ENCODE data around the gene UQCRH.
"Not testable (repeated sequence)": the region's sequence is repeated elsewhere in the genome, so short reads cannot be mapped to it uniquely, and the experiment has no call there.

Gene UQCRH

GRCh38 chr1:46334030-46334384, 30.5 kb downstream of the UQCRH start:
- no peak for DNase-seq

GRCh38 chr1:46335081-46335480, 31.6 kb downstream of the UQCRH start:
- no peak for DNase-seq

DNA sequence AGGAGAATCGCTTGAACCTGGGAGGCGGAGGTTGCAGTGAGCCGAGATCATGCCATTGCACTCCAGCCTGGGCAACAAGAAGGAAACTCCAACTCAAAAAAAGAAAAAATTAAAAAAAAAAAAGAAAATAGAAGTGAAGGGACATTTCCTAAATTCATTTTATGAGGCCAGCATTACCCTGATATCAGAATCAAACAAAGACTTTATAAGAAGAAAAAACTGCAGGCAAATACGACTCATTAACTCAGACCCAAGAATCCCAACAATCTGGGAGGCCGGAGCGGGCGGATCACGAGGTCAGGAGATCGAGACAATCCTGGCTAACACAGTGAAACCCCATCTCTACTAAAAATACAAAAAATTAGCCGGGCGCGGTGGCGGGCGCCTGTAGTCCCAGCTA, 33.9 kb downstream of the UQCRH start:
- not testable (repeated sequence) for DNase-seq

- peak; percentile 94 for DNase-seq
These were observed 37.1 kb downstream of the UQCRH start, which contains the start of gene NSUN4 for GRCh38 chr1:46340404-46341221. NSUN4 (plus strand) TSS chr1:46340807; CDS start chr1:46340827, 20 bp downstream.

DNA sequence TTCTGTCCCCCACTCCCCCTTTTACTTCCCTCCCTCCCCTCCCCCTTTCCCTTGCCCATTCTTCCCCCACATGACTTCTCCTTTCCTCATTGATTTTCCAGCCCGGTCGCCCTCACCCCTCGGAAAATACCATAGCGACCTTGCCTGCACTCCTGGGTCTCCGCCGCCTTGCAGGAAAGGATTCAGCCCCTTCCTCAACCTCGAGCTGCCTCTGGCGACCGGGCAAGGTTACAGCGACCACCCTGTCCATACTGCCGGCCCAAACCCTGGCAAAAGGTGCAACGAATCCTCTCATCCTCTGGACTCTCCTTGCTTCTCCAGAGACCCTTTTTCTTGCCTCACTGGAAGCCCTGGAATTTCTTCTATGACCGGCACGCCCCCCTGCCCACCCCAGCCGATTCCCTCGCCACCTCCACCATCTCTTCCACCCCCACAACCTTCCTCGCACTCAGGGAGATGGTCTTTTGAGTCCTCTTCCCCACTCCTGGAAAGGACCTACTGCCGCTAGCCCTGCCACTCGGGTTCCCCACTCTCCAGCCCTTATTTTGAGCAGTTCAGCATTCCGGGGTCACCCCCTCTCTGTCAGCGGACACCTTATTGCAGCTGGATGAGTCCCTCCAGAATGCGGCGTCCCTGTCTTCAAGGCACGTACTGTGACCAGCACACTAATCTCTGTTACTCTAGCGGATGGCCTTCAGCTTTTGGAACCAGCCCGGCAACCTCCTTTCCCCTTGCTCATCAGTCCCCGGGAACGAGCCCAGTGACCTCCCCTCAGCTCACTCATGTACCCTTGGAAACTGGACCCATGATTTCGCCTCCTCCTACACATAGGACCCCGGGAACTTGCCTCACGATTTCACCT, 38.0 kb downstream of the UQCRH start:
- no peak for DNase-seq

- DNase-seq = no peak
These were observed 38.7 kb downstream of the UQCRH start for GRCh38 chr1:46342084-46342656.

GRCh38 chr1:46342677-46343350, 39.3 kb downstream of the UQCRH start:
- DNase-seq = no peak

DNA sequence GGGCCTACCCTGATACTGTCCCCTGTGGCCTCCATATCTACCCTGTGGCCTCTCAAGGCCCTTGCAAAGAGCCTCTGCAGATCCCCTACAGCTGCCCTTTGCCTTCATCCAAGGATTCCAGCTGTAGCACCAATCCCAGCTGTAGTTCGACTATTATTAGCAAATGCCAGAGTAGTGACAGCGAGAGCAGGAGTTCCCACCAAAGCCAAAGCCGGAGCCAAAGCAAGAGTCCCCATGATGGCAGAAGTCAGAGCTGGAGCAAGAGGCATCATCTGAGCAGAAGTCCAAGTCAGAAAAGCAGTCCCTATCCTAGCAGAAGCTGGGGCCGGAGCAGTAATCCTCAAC, 39.8 kb downstream of the UQCRH start:
- DNase-seq = no peak

DNA sequence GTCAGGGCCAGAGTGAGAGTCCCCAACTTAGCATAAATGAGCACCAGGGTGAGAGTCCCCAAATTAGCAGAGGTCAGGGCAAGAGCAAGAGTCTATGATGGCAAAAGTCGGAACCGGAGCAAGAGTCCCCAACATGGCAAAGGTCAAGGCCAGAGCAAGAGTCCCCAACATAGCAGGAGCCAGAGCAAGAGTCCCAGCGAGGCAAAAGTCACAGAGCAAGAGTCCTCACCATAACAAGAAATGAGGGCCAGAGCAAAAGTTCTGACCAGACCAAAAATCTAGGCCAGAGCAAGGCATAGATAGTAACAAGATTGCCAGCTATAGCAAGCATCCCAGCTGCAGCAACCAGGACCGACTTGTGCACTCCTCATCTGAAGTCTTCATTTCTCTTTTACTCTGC, 40.2 kb downstream of the UQCRH start:
- no peak for DNase-seq

- DNase-seq = no peak
These were observed 41.0 kb downstream of the UQCRH start for GRCh38 chr1:46344481-46344880.

DNA sequence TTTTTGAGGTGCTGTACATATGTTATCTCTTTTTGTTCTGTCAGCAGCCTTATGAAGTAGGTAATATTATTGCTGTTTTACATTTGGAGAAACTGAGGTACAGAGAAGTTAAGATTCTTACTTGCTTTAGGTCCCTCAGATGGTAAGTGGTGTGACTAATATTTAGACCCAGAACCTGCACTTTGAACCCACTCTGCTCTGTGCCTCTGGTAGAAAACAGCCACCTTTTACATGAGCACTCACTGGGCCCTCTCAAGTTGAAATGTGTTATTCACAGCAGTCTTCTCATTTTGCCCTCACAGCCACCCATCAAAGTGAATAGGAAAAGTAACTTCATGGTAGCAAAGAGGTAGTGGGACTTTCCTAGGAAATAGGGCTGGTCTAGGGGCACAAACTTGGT, 41.8 kb downstream of the UQCRH start:
- no peak for DNase-seq

GRCh38 chr1:46352363-46352762, 48.9 kb downstream of the UQCRH start:
- DNase-seq = no peak

DNA sequence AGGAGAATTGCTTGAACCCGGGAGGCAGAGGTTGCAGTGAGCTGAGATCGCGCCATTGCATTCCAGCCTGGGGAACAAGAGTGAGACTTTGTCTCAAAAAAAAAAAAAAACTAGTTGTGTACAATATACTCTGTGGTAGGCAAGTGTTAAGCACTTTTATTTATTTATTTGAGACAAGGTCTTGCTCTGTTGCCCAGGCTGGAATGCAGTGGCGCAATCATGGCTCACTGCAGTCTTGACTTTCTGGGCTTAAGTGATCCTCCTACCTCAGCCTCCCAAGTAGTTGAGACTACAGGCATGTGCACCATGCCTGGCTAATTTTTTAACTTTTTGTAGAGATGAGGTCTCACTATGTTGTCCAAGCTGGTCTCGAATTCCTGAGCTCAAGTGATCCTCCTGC, 52.4 kb downstream of the UQCRH start:
- not testable (repeated sequence) for DNase-seq

- DNase-seq = no peak
These were observed 58.7 kb downstream of the UQCRH start for GRCh38 chr1:46362158-46362557.

DNA sequence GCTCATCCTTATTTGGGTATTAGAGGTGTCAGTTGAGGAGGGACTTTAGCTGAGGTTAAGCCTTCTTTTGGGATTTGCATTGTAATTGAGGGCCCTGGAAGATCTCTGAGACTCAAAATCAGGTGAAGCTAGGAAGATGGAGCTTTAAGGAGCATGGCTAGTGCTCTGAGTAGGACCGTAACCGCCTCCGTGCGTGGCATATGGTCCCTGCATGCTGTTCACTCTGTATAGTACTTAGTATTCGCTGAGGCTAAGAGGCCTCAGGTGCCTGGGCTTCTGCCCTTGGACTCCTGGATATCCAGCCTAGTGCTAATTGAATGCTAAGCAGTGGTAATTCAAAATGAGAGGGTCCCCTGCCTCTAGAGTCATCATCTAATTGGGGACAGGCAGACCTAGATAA, 59.6 kb downstream of the UQCRH start:
- DNase-seq = no peak

DNA sequence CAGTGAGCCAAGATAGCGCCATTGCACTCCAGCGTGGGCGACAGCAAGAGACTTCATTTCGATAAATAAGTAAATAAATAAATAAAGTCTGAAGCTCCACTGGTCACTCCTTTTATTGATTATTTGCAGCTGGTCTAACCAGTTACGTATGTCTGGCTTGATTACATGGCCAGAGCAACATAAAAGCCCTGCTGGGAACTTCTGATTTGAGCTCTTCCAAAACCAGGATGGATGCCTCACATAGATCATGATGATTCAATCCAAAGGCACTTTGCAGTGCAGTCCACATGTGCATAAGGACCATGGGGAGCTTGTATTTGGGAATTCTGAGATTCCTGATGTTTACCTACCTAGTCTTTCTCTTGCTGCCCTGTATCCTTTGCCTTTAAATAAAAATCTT, 61.1 kb downstream of the UQCRH start:
- DNase-seq = no peak

DNA sequence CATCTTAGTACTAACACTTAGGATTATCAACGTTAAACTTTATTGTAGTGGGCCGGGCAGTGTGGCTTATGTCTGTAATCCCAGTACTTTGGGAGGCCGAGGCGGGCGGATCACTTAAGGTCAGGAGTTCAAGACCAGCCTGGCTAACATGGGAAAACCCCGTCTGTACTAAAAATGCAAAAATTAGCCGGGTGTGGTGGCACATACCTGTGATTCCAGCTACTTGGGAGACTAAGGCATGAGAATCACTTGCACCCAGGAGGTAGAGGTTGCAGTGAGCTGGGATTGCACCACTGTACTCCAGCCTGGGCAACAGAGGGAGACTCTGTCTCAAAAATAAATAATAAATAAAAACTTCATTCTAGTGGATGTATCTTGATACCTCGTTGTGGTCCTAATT, 62.3 kb downstream of the UQCRH start:
- not testable (repeated sequence) for DNase-seq

Measured in right forelimb (tissue), 1 donor.